Parathyroid adenoma (tissue), 2 donors: ENCODE results near the gene PCARE.

ENCODE experiments used
- H2AFZ ChIP-seq: fragments of 300-600 bp; sonication (generic); one replicate; pipeline ENCODE4 v1.7.0; 2017; ENCODE audit warnings: antibody characterized with exemption, mild to moderate bottlenecking
- H3K27ac ChIP-seq: fragments of 300-600 bp; sonication (generic); one replicate; pipeline ENCODE4 v1.7.0; 2017
- H3K27me3 ChIP-seq: fragments of 300-600 bp; sonication (generic); one replicate; pipeline ENCODE4 v1.7.0; 2017; ENCODE audit warnings: low read length; ENCODE audit not compliant: control insufficient read depth, insufficient read depth
- H3K36me3 ChIP-seq: fragments of 300-600 bp; sonication (generic); one replicate; pipeline ENCODE4 v1.7.0; 2017; ENCODE audit warnings: low read length; ENCODE audit not compliant: control insufficient read depth, insufficient read depth
- H3K4me1 ChIP-seq: fragments of 300-600 bp; sonication (generic); one replicate; pipeline ENCODE4 v1.7.0; 2017; ENCODE audit warnings: control low read depth
- H3K4me2 ChIP-seq: fragments of 300-600 bp; sonication (generic); one replicate; pipeline ENCODE4 v1.7.0; 2017; ENCODE audit warnings: low read length
- H3K4me3 ChIP-seq: fragments of 300-600 bp; sonication (generic); one replicate; pipeline ENCODE4 v1.7.0; 2017; ENCODE audit warnings: low read depth, low read length
- H3K79me2 ChIP-seq: fragments of 300-600 bp; sonication (generic); one replicate; pipeline ENCODE4 v1.7.0; 2017; ENCODE audit warnings: control low read depth
- H3K9ac ChIP-seq: fragments of 300-600 bp; sonication (generic); one replicate; pipeline ENCODE4 v1.7.0; 2017; ENCODE audit warnings: mild to moderate bottlenecking
- H3K9me3 ChIP-seq: fragments of 300-600 bp; sonication (generic); one replicate; pipeline ENCODE4 v1.7.0; 2017; ENCODE audit warnings: low read length; ENCODE audit not compliant: control insufficient read depth
- CTCF ChIP-seq: fragments of 300-600 bp; sonication (generic); IDR thresholded peaks from one replicate; pipeline ENCODE4 v1.7.0; 2017; ENCODE audit warnings: antibody characterized with exemption, mild to moderate bottlenecking
- donor health status: primary hyperparathyroidism.

PCARE gene

GRCh38 chr2:29060441-29060840 is 13.9 kb downstream of the PCARE start:
- Histone ChIP-seq H3K36me3 (no peaks in the 10 kb centered on the region), H3K4me1 (no peaks in the 10 kb centered on the region), H3K27me3 (no peaks in the 10 kb centered on the region), H3K9me3 (no peaks in the 10 kb centered on the region), H3K4me2 (no peak overlapping the region), H3K27ac (no peak overlapping the region), H2AFZ (no peak overlapping the region), H3K9ac (no peak overlapping the region), H3K79me2 (no peaks in the 10 kb centered on the region), H3K4me3 (no peak overlapping the region)
- TF ChIP-seq CTCF: no peak

GRCh38 chr2:29059624-29060023 is 14.7 kb downstream of the PCARE start:
- Histone ChIP-seq H2AFZ (no peak overlapping the region), H3K9ac (no peak overlapping the region), H3K79me2 (no peaks in the 10 kb centered on the region), H3K9me3 (no peaks in the 10 kb centered on the region), H3K4me2 (no peak overlapping the region), H3K4me3 (no peak overlapping the region), H3K4me1 (no peaks in the 10 kb centered on the region), H3K27ac (no peak overlapping the region), H3K27me3 (no peaks in the 10 kb centered on the region), H3K36me3 (no peaks in the 10 kb centered on the region)
- TF ChIP-seq CTCF: no peak

GRCh38 chr2:29057006-29057405 is 17.3 kb downstream of the PCARE start:
- Histone ChIP-seq H3K27ac (no peak overlapping the region), H2AFZ (no peak overlapping the region), H3K4me3 (no peak overlapping the region), H3K79me2 (no peaks in the 10 kb centered on the region), H3K36me3 (no peaks in the 10 kb centered on the region), H3K4me2 (no peak overlapping the region), H3K4me1 (no peaks in the 10 kb centered on the region), H3K9me3 (no peaks in the 10 kb centered on the region), H3K27me3 (no peaks in the 10 kb centered on the region), H3K9ac (no peak overlapping the region)
- TF ChIP-seq CTCF: no peak

DNA sequence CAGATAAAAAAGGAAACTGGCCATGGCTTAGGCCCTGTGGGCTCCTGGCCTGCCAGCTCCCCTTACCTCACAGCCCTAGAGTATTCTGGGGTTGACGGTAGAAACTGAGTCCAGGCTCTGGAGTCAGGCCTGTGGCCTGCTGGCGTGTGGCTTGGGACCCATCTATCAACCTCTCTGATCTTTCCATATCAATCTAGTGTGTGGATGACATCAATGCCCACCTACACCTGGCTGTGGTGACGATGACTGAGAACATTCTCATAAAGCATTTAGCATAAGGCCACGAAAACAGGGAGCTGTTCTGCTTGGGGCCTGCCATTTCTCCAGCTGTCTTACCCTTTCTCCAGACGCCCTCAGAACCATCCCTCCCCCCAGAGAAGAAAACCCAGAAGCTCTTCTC is 17.9 kb downstream of the PCARE start:
- no peak overlapping the region for H3K27ac ChIP-seq
- no peak overlapping the region for H3K4me2 ChIP-seq
- no peaks in the 10 kb centered on the region for H3K79me2 ChIP-seq
- no peaks in the 10 kb centered on the region for H3K36me3 ChIP-seq
- H3K4me1 ChIP-seq: no peaks in the 10 kb centered on the region
- H3K27me3 ChIP-seq: no peaks in the 10 kb centered on the region
- H3K9me3 ChIP-seq: no peaks in the 10 kb centered on the region
- H3K4me3 ChIP-seq: no peak overlapping the region
- no peak for TF ChIP-seq CTCF
- H3K9ac ChIP-seq: no peak overlapping the region
- H2AFZ ChIP-seq: no peak overlapping the region

GRCh38 chr2:29055601-29056000 is 18.7 kb downstream of the PCARE start:
- Histone ChIP-seq H3K4me1 (no peaks in the 10 kb centered on the region), H2AFZ (no peak overlapping the region), H3K27ac (no peak overlapping the region), H3K4me2 (no peak overlapping the region), H3K79me2 (no peaks in the 10 kb centered on the region), H3K9ac (no peak overlapping the region), H3K9me3 (no peaks in the 10 kb centered on the region), H3K4me3 (no peak overlapping the region), H3K36me3 (no peaks in the 10 kb centered on the region), H3K27me3 (no peaks in the 10 kb centered on the region)
- TF ChIP-seq CTCF: no peak
